Liver (tissue), 9 donors: ENCODE measurements around the gene DAPK3. TPM values are rescaled to one million over a fixed set of nuclear protein-coding genes. Genes with fewer than 3 reads are reported as not detected.

ENCODE experiments used
- DNase-seq: peaks from one replicate; pipeline ENCODE4 v3.0.0-alpha.2; 2017; ENCODE audit warnings: low spot score
- H3K27ac ChIP-seq, 2 donors: one replicate each; pipeline ENCODE4 v1.7.0; 2013; ENCODE audit warnings: inconsistent platforms in 2 of 2, low read length in 2 of 2, control low read depth in 1 of 2, low read depth in 1 of 2, mild to moderate bottlenecking in 1 of 2
- H3K27me3 ChIP-seq, 4 donors: one replicate each; pipeline versions ENCODE4 v1.6.1 to v1.7.0; 2013; ENCODE audit warnings: low read length in 3 of 4, inconsistent platforms in 1 of 4, mild to moderate bottlenecking in 1 of 4, moderate library complexity in 1 of 4; ENCODE audit not compliant: control insufficient read depth in 4 of 4, insufficient read depth in 4 of 4
- H3K36me3 ChIP-seq, 4 donors: one replicate each; pipeline versions ENCODE4 v1.6.1 to v1.7.0; 2013; ENCODE audit warnings: low read length in 3 of 4, mild to moderate bottlenecking in 3 of 4, low read depth in 1 of 4, moderate library complexity in 1 of 4; ENCODE audit not compliant: control insufficient read depth in 4 of 4, insufficient read depth in 3 of 4
- H3K4me1 ChIP-seq, 4 donors: one replicate each; pipeline versions ENCODE4 v1.6.1 to v1.7.0; 2013; ENCODE audit warnings: low read length in 3 of 4, mild to moderate bottlenecking in 3 of 4, moderate library complexity in 1 of 4; ENCODE audit not compliant: control insufficient read depth in 4 of 4, insufficient read depth in 4 of 4
- H3K4me3 ChIP-seq, 3 donors: one replicate each; pipeline versions ENCODE4 v1.6.1 to v1.7.0; 2013; ENCODE audit warnings: low read length in 3 of 3, control low read depth in 1 of 3, low read depth in 1 of 3, mild to moderate bottlenecking in 1 of 3
- H3K9ac ChIP-seq, 2 donors: one replicate each; pipeline ENCODE4 v1.7.0; 2013; ENCODE audit warnings: low read length in 2 of 2, mild to moderate bottlenecking in 2 of 2, moderate library complexity in 2 of 2, control low read depth in 1 of 2, low read depth in 1 of 2
- H3K9me3 ChIP-seq, 4 donors: one replicate each; pipeline versions ENCODE4 v1.6.1 to v1.7.0; 2013; ENCODE audit warnings: low read length in 3 of 4; ENCODE audit not compliant: control insufficient read depth in 4 of 4
- FOXA1 ChIP-seq: IDR thresholded peaks from 2 replicates; pipeline ENCODE4 v1.6.1; 2016; ENCODE audit warnings: antibody characterized with exemption
- FOXA2 ChIP-seq: IDR thresholded peaks from 2 replicates; pipeline ENCODE4 v1.6.1; 2016; ENCODE audit warnings: antibody characterized with exemption
- HNF4G ChIP-seq: IDR thresholded peaks from 2 replicates; pipeline ENCODE4 v1.6.1; 2016; ENCODE audit warnings: antibody characterized with exemption
- JUND ChIP-seq, 2 donors: IDR thresholded peaks; 2 replicates each; pipeline ENCODE4 v1.6.1; 2016; ENCODE audit warnings: antibody characterized with exemption in 2 of 2
- NR2F2 ChIP-seq: IDR thresholded peaks from 2 replicates; pipeline ENCODE4 v1.6.1; 2016; ENCODE audit warnings: antibody characterized with exemption
- RAD21 ChIP-seq, 2 donors: IDR thresholded peaks; 2 replicates each; pipeline ENCODE4 v1.6.1; 2016; ENCODE audit warnings: antibody characterized with exemption in 2 of 2, mild to moderate bottlenecking in 2 of 2
- RXRA ChIP-seq, 2 donors: IDR thresholded peaks; 2 replicates each; pipeline ENCODE4 v1.6.1; 2017 to 2018; ENCODE audit warnings: antibody characterized with exemption in 2 of 2, mild to moderate bottlenecking in 1 of 2
- SP1 ChIP-seq: IDR thresholded peaks from 2 replicates; pipeline ENCODE4 v1.6.1; 2018; ENCODE audit warnings: antibody characterized with exemption, mild to moderate bottlenecking
- YY1 ChIP-seq: IDR thresholded peaks from 2 replicates; pipeline ENCODE4 v1.6.1; 2016; ENCODE audit warnings: antibody characterized with exemption, mild to moderate bottlenecking
- WGBS: extraction: QIAGEN DNeasy Blood & Tissue Kit; methylation state at CpG from one replicate; pipeline ENCODE4 v1.1.7; 2013; 5-methylcytosine and 5-hydroxymethylcytosine counted together
- polyA plus RNA-seq, 2 donors: library from polyadenylated mRNA; stranded (reverse) in 1 of 2; unstranded in 1 of 2; fragments of 200-250 nt in 1 of 2; fragments of >200 nt in 1 of 2; fragmentation: Nextera tagmentation in 1 of 2; extraction: Ambion mirVana in 1 of 2; gene quantifications; one replicate each; pipeline versions ENCODE4 v1.2.1 to v1.2.3, GENCODE V29; 2013 to 2015
- total RNA-seq, 2 donors: library from RNA; depleted of rRNA; stranded (reverse); fragments of >200 nt; gene quantifications; one replicate each; pipeline ENCODE4 v1.2.3, GENCODE V29; 2014
- TF ChIP-seq, protein P1 (sequence below): fragments of 150-350 bp; IDR thresholded peaks from 2 replicates; pipeline ENCODE4 v1.5.1; 2017; ENCODE audit warnings: improper control_type of control experiment, low read depth, low read length; ENCODE audit not compliant: missing input control
- TF ChIP-seq, protein P2 (sequence below): IDR thresholded peaks from 2 replicates; pipeline ENCODE4 v1.6.1; 2016; ENCODE audit warnings: antibody characterized with exemption
- TF ChIP-seq, protein P3 (sequence below): IDR thresholded peaks from 2 replicates; pipeline ENCODE4 v1.6.1; 2016; ENCODE audit warnings: antibody characterized with exemption
- donor health status: healthy.
- donor health status: healthy.
- donor health status: healthy.
- donor health status: healthy.
- donor health status: healthy.

Gene DAPK3
- total and polyA plus RNA-seq, 4 donors = 3.0 to 29.5 (median 23.8) TPM

DNA sequence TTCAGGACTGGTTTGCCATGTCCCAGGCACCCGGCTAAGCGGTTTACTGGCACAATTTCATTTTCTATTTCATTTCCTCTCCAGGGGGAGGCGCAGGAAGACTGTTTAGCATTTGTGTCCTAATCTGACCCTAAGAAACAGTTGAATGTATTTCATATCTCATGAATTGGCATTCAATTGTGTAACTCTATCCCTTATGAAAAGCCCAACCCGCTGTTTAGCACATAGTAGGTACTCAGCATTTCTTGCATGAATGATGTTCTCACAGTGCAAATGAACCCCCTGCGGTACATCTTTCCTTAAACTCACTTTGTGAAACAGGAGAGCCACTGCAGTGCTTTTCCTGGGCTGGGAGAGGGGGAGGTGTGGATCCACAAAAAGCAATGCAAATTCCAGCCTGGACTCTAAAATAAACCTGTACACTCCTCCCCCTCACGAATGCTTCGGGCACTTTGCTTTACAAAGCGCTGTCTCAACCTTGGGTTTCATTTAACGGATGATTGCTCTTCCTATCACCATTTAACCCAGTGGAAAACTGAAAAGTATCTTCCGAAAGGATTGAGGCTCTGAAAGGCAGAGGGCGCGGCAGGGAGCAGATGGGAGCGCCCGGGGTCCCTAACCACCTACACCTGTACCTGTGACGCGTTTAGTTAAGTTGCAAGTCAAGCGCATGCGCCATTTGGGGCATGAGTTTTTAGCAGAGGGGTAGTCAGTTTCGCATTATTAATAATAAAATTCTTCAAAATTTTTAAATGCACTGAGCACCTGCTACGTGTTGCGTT, 15.6 kb upstream of the DAPK3 start:
- Histone ChIP-seq H3K27me3 (no peaks in the 10 kb centered on the region), H3K27ac (peak overlapping the region; percentile 61 to 64), H3K9ac (peak overlapping the region in 1 of 2 donors; percentile 79), H3K4me1 (peaks cover 0 to 38% (median 31%) of the 10 kb centered on the region in 4 donors), H3K9me3 (no peaks in the 10 kb centered on the region), H3K4me3 (peak overlapping the region; percentile 42 to 99 (median 74)), H3K36me3 (peaks cover 13 to 24% (median 22%) of the 10 kb centered on the region in 4 donors)
- no peak for DNase-seq
- WGBS = 2% methylated on average over 21 of the region's 21 CpGs
- peak; percentile 79 to 87 for TF ChIP-seq RXRA (IDR thresholded peaks at IDR 0.05)
- TF ChIP-seq, protein P1, sequence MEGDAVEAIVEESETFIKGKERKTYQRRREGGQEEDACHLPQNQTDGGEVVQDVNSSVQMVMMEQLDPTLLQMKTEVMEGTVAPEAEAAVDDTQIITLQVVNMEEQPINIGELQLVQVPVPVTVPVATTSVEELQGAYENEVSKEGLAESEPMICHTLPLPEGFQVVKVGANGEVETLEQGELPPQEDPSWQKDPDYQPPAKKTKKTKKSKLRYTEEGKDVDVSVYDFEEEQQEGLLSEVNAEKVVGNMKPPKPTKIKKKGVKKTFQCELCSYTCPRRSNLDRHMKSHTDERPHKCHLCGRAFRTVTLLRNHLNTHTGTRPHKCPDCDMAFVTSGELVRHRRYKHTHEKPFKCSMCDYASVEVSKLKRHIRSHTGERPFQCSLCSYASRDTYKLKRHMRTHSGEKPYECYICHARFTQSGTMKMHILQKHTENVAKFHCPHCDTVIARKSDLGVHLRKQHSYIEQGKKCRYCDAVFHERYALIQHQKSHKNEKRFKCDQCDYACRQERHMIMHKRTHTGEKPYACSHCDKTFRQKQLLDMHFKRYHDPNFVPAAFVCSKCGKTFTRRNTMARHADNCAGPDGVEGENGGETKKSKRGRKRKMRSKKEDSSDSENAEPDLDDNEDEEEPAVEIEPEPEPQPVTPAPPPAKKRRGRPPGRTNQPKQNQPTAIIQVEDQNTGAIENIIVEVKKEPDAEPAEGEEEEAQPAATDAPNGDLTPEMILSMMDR = peak; percentile 54
- TF ChIP-seq NR2F2 = no peak
- peak; percentile 72 for TF ChIP-seq SP1
- no peak for TF ChIP-seq HNF4G
- peak; percentile 76 to 77 for TF ChIP-seq RAD21 (IDR thresholded peaks at IDR 0.05)
- no peak for TF ChIP-seq YY1
- TF ChIP-seq, protein P2, sequence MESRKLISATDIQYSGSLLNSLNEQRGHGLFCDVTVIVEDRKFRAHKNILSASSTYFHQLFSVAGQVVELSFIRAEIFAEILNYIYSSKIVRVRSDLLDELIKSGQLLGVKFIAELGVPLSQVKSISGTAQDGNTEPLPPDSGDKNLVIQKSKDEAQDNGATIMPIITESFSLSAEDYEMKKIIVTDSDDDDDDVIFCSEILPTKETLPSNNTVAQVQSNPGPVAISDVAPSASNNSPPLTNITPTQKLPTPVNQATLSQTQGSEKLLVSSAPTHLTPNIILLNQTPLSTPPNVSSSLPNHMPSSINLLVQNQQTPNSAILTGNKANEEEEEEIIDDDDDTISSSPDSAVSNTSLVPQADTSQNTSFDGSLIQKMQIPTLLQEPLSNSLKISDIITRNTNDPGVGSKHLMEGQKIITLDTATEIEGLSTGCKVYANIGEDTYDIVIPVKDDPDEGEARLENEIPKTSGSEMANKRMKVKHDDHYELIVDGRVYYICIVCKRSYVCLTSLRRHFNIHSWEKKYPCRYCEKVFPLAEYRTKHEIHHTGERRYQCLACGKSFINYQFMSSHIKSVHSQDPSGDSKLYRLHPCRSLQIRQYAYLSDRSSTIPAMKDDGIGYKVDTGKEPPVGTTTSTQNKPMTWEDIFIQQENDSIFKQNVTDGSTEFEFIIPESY = no peak
- no peak for TF ChIP-seq FOXA2
- TF ChIP-seq FOXA1 = no peak

DNA sequence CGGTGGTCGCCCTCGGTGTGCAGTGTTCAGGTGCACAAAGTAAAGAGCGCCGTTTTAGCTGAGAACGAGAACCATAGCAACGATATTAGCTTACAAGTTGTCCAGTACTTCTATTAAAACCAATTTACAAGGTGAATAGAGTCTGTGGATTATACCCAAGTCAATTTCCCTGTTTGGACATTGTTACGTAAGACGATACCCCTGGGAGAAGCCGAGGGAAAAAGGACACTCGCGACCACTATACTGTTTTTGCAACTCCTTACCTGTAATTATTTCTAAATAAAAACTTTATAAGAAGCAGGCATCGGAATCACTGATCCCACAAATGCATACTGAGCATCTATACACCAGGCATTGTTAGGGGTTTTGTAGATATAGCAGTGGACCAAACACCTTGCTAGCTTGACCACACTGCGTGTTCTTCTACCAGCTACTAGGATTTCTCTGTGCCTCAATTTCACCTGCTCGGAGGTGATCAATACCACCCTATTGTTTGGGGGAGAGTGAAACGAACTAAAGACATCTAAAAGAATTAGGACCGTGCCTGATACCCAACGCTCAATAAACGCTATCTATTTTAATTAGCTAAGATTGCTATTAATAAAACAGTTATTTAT, 14.9 kb upstream of the DAPK3 start:
- no peaks in the 10 kb centered on the region for H3K9me3 ChIP-seq
- peaks cover 18 to 31% (median 29%) of the 10 kb centered on the region in 4 donors for H3K36me3 ChIP-seq
- H3K4me1 ChIP-seq = peaks cover 0 to 38% (median 31%) of the 10 kb centered on the region in 4 donors
- peak overlapping the region in 2 of 3 donors; percentile 74 to 99 for H3K4me3 ChIP-seq
- peak; percentile 34 for DNase-seq
- H3K27me3 ChIP-seq = no peaks in the 10 kb centered on the region
- peak overlapping the region; percentile 57 to 97 for H3K27ac ChIP-seq
- 3% methylated on average over 19 of the region's 19 CpGs for WGBS
- peak overlapping the region; percentile 38 to 79 for H3K9ac ChIP-seq
- TF ChIP-seq, protein P3, sequence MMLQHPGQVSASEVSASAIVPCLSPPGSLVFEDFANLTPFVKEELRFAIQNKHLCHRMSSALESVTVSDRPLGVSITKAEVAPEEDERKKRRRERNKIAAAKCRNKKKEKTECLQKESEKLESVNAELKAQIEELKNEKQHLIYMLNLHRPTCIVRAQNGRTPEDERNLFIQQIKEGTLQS = no peak
- TF ChIP-seq JUND (IDR thresholded peaks at IDR 0.05) = no peak
